SK-N-SH treated with all-trans-retinoic acid at 6 μM for 48 hours (cell line): ENCODE results near the gene DSTYK.

ENCODE experiments used
- ESRRG ChIP-seq: fragments of 250-450 bp; sonication (Bioruptor Pico); IDR thresholded peaks from 2 replicates; pipeline ENCODE4 v1.6.1; 2021; ENCODE audit warnings: mild to moderate bottlenecking
- PATZ1 ChIP-seq: fragments of 250-450 bp; sonication (Bioruptor Pico); IDR thresholded peaks from 2 replicates; pipeline ENCODE4 v1.8.0; 2020; ENCODE audit warnings: mild to moderate bottlenecking, moderate library complexity, borderline replicate concordance
- ZFP3 ChIP-seq: fragments of 250-450 bp; sonication (Bioruptor Pico); IDR thresholded peaks from 2 replicates; pipeline ENCODE4 v1.5.0; 2020; ENCODE audit warnings: mild to moderate bottlenecking, moderate library complexity
- ZFP30 ChIP-seq: fragments of 450-650 bp; formaldehyde crosslinking; IDR thresholded peaks from 2 replicates; pipeline ENCODE4 v1.5.0; 2022; ENCODE audit warnings: mild to moderate bottlenecking, moderate library complexity
- ZNF8 ChIP-seq: fragments of 450-650 bp; formaldehyde crosslinking; IDR thresholded peaks from 2 replicates; pipeline ENCODE4 v1.5.0; 2020; ENCODE audit warnings: mild to moderate bottlenecking, moderate library complexity

- TF ChIP-seq ZNF8 (CRISPR knock-in tag) (no peak), ESRRG (CRISPR knock-in tag) (no peak), PATZ1 (CRISPR knock-in tag) (no peak), ZFP30 (CRISPR knock-in tag) (no peak), ZFP3 (CRISPR knock-in tag) (no peak)
Measured at GRCh38 chr1:205243350-205244191, 32.1 kb upstream of the DSTYK start.
